ENCODE results near the gene SLC7A1. TPM values are rescaled to one million over a fixed set of nuclear protein-coding genes. Genes with fewer than 3 reads are reported as not detected.

Gene SLC7A1
- total and polyA plus RNA-seq, 2 donors (not counting 3 experiments of a cell fraction or from before 2014, with no cell fraction given) = 21.0 to 79.3 TPM

GRCh38 chr13:29498426-29499040 lies 97.0 kb downstream of the SLC7A1 start:
- H2AFZ ChIP-seq (ENCODE audit: low read depth, low read length) = no peak overlapping the region
- no peaks in the 10 kb centered on the region for H4K20me1 ChIP-seq (replicated peaks; ENCODE audit: control insufficient read depth, extremely low read depth, insufficient read depth, low read length)
- POLR2A ChIA-PET = no interaction called here
- H3K9me3 ChIP-seq (replicated peaks; ENCODE audit: control insufficient read depth, insufficient read depth, low read length) = no peaks in the 10 kb centered on the region
- CTCF ChIA-PET = interaction anchor here (1.4 to 4.4 kb wide), 4 partner anchors 10 to 210 kb away, joined by 4 to 26 read pairs (median 6); no protein-coding TSS in a partner anchor
- no peaks in the 10 kb centered on the region for H3K79me2 ChIP-seq (ENCODE audit: control insufficient read depth, insufficient read depth, low read length)
- no peaks in the 10 kb centered on the region for H3K36me3 ChIP-seq (ENCODE audit: control insufficient read depth in 2 of 2, extremely low read depth in 1 of 2, insufficient read depth in 2 of 2, low read length in 2 of 2)
- H3K27me3 ChIP-seq (ENCODE audit: control insufficient read depth in 2 of 2, insufficient read depth in 2 of 2, low read length in 2 of 2) = peaks cover 3 to 13% of the 10 kb centered on the region in 2 experiments
- no peak overlapping the region for H3K4me3 ChIP-seq (replicated peaks in 1 of 3; ENCODE audit: insufficient read depth in 1 of 3, low read depth in 1 of 3, low read length in 3 of 3)
- BruUV-seq (replicated peaks) = no TSS peak
- H3K9me1 ChIP-seq (replicated peaks; ENCODE audit: control insufficient read depth, extremely low read depth, insufficient read depth, low read length) = no peaks in the 10 kb centered on the region
- dilution Hi-C loops (cut with MboI; ENCODE audit: extremely low pct_ligation_motif_present, low sequenced_read_pairs) (no loop called here), intact Hi-C loops (cut with micrococcal nuclease) (no loop called here)
- no peak for DNase-seq (ENCODE audit: low read depth, low spot score)
- no peak overlapping the region for H3K27ac ChIP-seq (ENCODE audit: insufficient read depth, low read depth, low read length)
- no peak overlapping the region for H3K9ac ChIP-seq (replicated peaks; ENCODE audit: extremely low read depth, insufficient read depth, low read length)
- no peak for FAIRE-seq
- TF ChIP-seq JUN (IDR thresholded peaks at IDR 0.05; ENCODE audit: borderline replicate concordance, insufficient read depth, insufficient read length, low read depth) = no peak
- no peak for TF ChIP-seq MAX (IDR thresholded peaks at IDR 0.05; ENCODE audit: insufficient read depth, insufficient read length)
- TF ChIP-seq POLR2A (IDR thresholded peaks at IDR 0.05; ENCODE audit: low read depth, low read length) = no peak
- TF ChIP-seq CTCF (IDR thresholded peaks at IDR 0.05; ENCODE audit: extremely low read depth in 1 of 2, insufficient read depth in 1 of 2, low read depth in 1 of 2, low read length in 2 of 2) = no peak
- no peak for TF ChIP-seq POLR2AphosphoS5 (IDR thresholded peaks at IDR 0.05; ENCODE audit: insufficient read depth, low read depth, low read length)
- TF ChIP-seq MYC (IDR thresholded peaks at IDR 0.05; ENCODE audit: low read depth, low read length) = no peak
- TF ChIP-seq GATA2 (IDR thresholded peaks at IDR 0.05; ENCODE audit: insufficient read depth, insufficient read length, low read depth, low read length) = no peak
- TF ChIP-seq FOS (IDR thresholded peaks at IDR 0.05; ENCODE audit: borderline replicate concordance, insufficient read depth, low read length) = no peak
- TF ChIP-seq EZH2 (IDR thresholded peaks at IDR 0.05; ENCODE audit: borderline replicate concordance, low read depth, low read length, severe bottlenecking) = no peak
- no peaks in the 10 kb centered on the region for H3K4me1 ChIP-seq (ENCODE audit: control insufficient read depth, extremely low read depth, insufficient read depth, low read length)
- no peak overlapping the region for H3K4me2 ChIP-seq (ENCODE audit: insufficient read depth, low read length)

Measured in endothelial cell of umbilical vein (primary cell).